HG03432 (cell line): ENCODE measurements around the gene LRRN4CL.

Experiments used
- ATAC-seq: cut with Tn5 transposase; IDR thresholded peaks from one replicate; pipeline ENCODE4 v1.9.1; 2021; ENCODE audit warnings: mild to moderate bottlenecking, moderate library complexity; ENCODE audit not compliant: unreplicated experiment

LRRN4CL gene

GRCh38 chr11:62648185-62648966 is 41.0 kb downstream of the LRRN4CL start:
- ATAC-seq = no peak

- ATAC-seq = no peak
Measured at GRCh38 chr11:62647609-62648005, 41.7 kb downstream of the LRRN4CL start.

- ATAC-seq = no peak
Measured at GRCh38 chr11:62646825-62647608, 42.3 kb downstream of the LRRN4CL start.

GRCh38 chr11:62645946-62646824 is 43.1 kb downstream of the LRRN4CL start, which contains the start of gene GANAB:
GANAB (minus strand) TSS chr11:62646613; CDS start chr11:62646599, 14 bp downstream.
- ATAC-seq = peak; percentile 91

- no peak for ATAC-seq
Measured at GRCh38 chr11:62645671-62645945, 43.7 kb downstream of the LRRN4CL start.

- ATAC-seq = no peak
Measured at GRCh38 chr11:62644220-62644619, 45.1 kb downstream of the LRRN4CL start.
